ENCODE results near the gene CELA3A.
A peak's percentile ranks its signal among the peaks of the same experiment; 100 is the strongest.
"Not testable (repeated sequence)": the region's sequence is repeated elsewhere in the genome, so short reads cannot be mapped to it uniquely, and the experiment has no call there.

CELA3A gene

DNA sequence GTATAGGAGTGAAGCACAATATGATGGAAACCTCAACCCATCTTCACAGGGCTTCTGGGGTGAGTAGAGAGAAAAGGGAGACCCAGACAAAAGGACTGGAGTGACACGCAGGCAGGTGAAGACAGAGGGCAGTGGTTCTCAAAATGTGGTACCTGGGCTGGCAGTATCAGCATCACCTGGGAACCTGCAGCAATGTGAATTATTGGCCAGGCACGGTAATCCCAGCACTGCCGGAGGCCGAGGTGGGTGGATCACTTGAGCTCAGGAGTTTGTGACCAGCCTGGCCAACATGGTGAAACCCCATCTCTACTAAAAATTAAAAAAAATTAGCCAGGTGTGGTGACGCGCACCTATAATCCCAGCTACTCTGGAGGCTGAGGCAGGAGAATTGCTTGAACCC, 19.3 kb upstream of the CELA3A start:
- DNase-seq = not testable (repeated sequence)

DNA sequence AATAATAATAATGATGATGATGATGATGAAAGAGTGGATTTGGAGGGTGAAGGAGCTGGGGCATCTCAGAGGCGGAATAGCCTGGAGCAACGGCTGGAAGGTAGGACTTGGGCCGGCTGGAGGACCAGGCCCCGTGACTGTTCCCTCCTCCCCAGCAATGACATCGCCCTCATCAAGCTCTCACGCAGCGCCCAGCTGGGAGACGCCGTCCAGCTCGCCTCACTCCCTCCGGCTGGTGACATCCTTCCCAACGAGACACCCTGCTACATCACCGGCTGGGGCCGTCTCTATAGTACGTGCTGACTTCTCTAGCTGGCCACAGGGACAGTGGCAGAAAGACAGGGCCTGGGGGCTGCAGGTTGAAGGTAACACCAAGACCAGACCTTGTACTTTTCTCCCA, 17.9 kb upstream of the CELA3A start:
- DNase-seq = not testable (repeated sequence)

DNA sequence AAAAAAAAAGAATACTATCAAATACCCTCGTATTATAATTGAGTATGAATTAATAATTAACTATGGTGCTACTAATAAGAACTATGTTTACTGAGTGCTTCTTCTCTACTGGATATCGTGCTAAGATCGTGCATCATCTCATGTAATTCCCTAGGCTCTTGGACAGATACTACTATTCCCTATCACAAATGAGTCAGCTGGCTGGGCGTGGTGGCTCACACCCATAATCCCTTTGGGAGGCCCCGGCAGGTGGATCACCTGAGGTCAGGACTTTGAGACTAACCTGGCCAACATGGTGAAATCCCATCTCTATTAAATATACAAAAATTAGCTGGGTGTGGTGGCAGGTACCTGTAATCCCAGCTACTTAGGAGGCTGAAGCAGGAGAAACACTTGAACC, 15.6 kb upstream of the CELA3A start:
- not testable (repeated sequence) for DNase-seq

GRCh38 chr1:21986386-21986785, 15.1 kb upstream of the CELA3A start:
- not testable (repeated sequence) for DNase-seq

- not testable (repeated sequence) for DNase-seq
Measured at GRCh38 chr1:21989672-21990393, 11.6 kb upstream of the CELA3A start.

DNA sequence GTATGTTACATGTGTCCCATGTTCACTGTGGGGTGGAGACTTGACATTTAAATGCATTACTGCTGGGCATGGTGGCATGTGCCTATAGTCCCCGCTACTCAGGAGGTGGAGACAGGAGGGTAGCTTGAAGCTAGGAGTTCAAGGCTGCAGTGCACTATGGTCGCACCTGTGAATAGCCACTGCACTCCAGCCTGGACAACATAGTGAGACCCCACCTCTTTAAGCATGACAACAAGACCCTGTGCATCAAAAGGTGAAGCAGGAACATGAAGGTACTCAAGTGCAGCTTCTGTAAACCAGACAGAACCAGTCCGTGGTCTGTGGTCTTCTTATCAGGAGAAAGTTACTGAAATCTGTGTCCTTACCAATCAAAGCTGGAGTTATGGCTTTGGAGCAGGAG, 9.3 kb upstream of the CELA3A start:
- DNase-seq = not testable (repeated sequence)

GRCh38 chr1:21994716-21995115, 6.7 kb upstream of the CELA3A start:
- DNase-seq = not testable (repeated sequence)

DNA sequence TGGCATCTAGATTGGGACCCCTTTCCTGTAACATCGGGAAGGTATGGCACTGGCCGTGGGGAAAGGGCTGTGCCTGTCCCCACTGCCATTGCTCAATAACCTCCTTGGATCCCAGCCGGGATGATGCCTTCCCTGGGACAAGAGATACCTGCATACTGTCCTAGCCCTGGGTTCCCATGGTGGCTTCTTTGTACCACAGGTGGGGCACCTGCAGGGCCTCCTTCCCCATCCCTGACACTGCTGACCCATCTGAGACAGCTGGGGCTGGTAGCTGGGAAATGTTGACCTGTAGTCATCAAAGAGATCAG, 4.8 kb upstream of the CELA3A start:
- not testable (repeated sequence) for DNase-seq

DNA sequence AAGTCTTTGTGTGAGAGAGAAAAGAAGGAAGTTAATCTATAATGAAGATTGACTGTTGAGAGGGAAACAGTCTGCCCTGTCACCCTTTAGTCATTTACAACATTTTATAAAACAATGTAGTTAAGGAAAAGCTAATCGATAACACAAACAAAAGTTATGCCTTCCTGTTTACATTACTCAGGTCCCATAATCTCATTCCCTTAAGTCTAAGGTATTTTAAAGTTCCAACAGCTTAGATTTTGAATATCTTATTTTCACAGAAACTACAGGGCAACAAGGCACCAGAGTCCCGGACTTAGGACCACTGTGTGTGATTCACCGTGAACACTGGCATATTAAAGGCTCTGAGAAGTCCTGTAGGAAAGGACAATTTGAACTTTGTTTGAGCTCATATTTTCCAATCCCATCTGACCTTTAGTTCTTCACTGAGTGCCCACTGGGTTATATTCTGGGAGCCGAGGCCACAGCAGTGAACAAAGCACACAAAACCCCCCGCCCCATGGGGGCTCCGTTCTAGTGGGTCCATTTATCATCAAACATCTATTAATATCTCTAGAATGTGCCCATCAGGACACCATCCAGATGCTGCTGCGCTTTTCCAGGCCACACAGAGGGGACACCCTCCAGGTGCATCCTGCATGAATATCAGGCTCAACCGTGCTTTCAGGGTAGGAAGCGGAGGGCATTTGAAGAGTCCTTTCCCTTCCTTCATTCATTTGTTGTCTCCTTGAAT, 3.4 kb upstream of the CELA3A start:
- not testable (repeated sequence) for DNase-seq

- not testable (repeated sequence) for DNase-seq
Measured at GRCh38 chr1:21998624-21999294, 2.7 kb upstream of the CELA3A start.

GRCh38 chr1:21999645-22000044, 1.8 kb upstream of the CELA3A start:
- DNase-seq = not testable (repeated sequence)

DNA sequence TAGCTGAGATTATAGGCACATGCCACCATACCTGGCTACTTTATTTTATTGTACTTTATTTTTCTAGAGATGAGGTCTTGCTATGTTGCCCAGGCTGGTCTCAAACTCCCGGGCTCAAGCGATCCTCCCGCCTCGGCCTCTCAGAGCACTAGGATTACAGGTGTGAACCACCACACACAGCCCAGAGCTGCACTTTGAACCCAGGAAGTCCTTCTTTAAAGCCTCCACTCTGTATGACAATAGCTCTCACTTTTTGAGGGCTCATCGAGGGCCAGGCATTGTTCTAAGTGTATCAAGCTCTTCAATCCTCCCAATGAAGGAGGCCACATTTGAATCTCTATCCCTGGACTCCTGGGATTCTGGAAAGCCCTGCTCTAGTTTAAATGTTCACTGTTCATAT, 1.0 kb downstream of the CELA3A start:
- DNase-seq = not testable (repeated sequence)

GRCh38 chr1:22002875-22003274, 1.4 kb downstream of the CELA3A start:
- DNase-seq = not testable (repeated sequence)

- not testable (repeated sequence) for DNase-seq
Measured at GRCh38 chr1:22003959-22004358, 2.5 kb downstream of the CELA3A start.

DNA sequence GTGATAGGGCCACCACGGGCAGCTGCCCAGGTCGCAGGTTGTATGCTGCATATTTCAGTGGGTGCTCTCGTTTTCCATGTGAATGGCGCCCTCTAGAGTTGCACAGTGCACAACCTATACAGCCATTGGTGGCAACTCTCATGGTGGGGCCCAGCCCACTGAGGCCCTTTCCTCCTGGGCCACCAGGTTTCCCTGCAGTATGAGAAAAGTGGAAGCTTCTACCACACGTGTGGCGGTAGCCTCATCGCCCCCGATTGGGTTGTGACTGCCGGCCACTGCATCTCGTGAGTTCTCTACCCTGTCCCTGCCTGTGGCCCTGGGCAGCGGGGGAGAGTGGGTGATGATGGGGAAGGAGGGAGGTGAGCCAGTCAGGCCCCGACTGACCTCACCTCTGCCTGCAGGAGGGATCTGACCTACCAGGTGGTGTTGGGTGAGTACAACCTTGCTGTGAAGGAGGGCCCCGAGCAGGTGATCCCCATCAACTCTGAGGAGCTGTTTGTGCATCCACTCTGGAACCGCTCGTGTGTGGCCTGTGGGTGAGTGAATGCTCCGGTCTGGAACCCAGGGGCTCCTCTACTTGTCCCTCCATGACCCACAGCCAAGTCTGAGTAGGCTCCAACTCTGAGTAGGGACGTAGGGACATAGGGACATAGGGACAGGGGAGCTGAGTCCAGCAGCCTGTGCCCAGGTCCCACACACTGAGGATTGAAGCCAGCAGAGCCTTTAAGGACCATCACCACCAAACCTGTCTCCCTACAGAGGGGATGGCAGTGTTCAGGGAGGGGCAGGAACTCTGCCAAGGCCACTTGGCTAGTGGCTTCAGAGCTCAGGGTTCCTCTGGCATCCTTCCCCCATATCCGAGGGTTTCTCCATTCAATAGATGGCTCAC, 4.0 kb downstream of the CELA3A start:
- peak; percentile 49 for DNase-seq

DNA sequence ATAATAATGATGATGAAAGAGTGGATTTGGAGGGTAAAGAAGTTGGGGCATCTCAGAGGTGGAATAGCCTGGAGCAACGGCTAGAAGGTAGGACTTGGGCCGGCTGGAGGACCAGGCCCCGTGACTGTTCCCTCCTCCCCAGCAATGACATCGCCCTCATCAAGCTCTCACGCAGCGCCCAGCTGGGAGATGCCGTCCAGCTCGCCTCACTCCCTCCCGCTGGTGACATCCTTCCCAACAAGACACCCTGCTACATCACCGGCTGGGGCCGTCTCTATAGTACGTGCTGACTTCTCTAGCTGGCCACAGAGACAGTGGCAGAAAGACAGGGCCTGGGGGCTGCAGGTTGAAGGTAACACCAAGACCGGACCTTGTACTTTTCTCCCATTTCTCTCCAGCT, 5.3 kb downstream of the CELA3A start:
- not testable (repeated sequence) for DNase-seq

GRCh38 chr1:22007262-22007661, 5.8 kb downstream of the CELA3A start:
- not testable (repeated sequence) for DNase-seq

DNA sequence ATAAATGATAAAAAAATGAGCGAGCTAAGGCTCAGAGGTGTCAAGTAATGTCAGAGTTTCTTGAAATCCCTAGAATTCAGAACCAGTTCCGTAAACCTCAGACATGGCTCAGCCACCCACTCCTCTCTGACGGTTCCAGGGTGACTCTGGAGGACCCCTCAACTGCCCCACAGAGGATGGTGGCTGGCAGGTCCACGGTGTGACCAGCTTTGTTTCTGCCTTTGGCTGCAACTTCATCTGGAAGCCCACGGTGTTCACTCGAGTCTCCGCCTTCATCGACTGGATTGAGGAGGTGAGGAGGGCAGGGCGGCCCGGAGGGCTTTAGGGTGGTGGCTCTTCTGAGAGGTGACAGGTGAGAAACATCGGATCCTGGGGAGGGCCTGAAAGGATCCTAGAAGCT, 8.1 kb downstream of the CELA3A start:
- not testable (repeated sequence) for DNase-seq

DNA sequence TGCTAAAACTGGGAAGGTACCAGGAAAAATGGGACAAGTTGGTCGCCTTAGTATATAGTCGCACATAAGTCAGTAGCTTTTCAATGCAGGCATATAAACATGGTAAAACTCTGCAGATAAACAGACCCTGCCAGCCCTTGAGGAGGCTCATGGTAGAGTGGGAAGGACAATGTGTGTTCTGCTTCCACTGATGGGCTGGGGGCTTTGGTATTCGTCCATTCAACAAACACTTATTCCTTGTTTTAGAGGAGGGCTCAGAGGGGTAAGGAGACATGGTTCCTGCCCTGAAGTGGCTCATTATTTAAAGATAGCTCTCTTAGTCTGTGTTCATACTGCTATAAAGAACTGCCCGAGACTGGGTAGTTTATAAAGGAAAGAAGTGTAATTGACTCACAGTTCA, 11.3 kb downstream of the CELA3A start:
- not testable (repeated sequence) for DNase-seq

- DNase-seq = not testable (repeated sequence)
Measured at GRCh38 chr1:22014575-22015206, 13.2 kb downstream of the CELA3A start.

- DNase-seq = peak; percentile 77
Measured at GRCh38 chr1:22018583-22019559, 17.4 kb downstream of the CELA3A start.
